ENCODE results near the gene RNLS.
"Not testable (repeated sequence)": the region's sequence is repeated elsewhere in the genome, so short reads cannot be mapped to it uniquely, and the experiment has no call there.

The RNLS gene

GRCh38 chr10:88332503-88333247 is 250.4 kb downstream of the RNLS start:
- DNase-seq, result no peak

DNA sequence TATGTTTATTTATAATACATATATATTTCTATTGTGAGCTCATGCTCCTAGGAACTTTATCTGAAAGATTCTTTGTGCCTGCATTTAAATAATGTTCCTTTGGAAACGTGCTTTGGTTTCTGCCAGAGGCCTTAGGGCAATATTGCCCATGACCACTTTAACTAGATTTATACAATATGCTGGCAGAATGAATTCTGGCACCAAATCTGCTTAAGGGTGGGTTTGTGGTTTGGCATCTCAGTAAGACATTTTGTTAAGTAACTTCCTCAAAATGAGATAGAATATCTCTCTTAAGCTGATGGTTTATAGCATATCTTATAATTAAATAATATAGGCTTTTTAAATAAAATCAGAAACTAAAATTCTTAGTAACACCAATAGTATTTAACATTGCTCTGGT is 252.9 kb downstream of the RNLS start:
- DNase-seq, result no peak

DNA sequence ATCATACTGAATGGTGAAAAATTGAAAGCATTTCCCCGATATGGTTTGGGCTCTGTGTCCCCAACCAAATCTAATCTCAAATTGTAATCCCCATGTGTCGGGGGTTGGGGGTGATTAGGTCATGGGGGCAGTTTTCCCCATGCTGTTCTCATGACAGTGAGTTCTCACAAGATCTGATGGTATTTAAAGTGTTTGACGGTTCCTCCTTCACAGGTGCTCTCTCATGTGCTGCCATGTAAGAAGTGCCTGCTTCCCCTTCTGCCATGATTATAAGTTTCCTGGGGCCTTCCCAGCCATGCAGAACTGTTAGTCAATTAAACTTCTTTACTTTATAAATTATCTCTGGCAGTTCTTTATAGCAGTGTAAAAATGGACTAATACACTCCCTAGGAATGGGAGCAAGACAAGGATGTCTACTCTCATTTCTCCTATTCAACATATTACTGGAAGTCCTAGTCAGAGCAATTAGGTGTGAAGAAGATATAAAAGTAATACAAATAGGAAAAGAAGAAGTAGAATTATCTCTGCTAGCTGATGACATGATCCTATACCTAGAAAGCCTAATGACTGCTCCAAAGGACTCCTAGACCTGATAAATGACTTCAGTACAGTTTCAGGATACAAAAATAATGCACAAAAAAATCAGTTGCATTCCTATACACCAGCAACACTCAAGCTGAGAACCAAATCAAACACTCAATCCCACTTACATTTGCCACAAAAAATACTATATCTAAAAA is 260.6 kb downstream of the RNLS start:
- DNase-seq, result no peak

- no peak for DNase-seq
Observed at GRCh38 chr10:88319960-88320517, 263.1 kb downstream of the RNLS start.

- DNase-seq, result peak in 1 of 2 experiments; percentile 8
Observed at GRCh38 chr10:88318803-88319202, 264.3 kb downstream of the RNLS start.

DNA sequence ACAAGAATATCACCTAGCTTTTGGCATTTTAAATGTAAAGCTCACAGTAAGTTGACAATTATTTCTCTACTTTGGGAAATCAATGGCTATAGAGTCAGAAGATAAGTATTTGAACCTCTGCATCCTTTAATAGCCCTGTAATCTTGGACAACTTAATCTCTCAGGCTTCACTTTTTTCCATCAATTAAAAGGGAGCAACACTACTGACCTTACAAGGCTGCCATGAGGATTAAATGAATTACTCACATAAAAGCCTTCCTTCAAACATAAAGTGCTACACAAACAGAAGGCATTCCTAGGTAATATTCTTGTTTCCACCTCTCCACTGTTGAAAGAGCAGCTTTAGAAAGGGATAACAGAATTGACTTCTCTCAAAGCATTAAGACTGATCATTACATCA is 266.0 kb downstream of the RNLS start:
- no peak for DNase-seq

DNA sequence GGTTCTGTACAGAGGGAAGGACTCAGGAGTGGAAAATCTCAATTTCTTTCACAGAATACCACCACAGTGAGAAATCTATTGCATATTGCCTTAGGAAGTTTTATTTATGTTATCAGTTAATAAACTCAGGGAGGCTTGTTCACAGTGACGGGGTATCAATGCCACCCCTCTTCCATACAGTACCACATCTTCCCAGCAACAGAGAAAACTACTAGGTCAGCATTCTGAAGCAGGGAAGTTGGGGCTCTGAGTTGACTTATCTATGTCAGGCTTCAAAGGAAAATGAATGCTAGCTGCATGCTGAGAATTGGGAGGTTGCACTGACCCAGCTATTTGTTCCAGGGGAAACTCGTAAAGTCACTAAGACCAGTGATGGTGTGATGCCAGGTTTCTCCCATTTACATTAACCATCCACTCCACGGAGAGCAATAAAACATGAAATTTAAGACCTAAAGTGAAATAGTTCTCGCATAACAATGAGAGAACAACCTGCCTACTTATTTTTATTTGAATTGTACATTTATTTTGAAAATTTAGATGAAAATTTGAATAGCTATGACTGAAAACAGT is 266.7 kb downstream of the RNLS start:
- DNase-seq, result no peak

- DNase-seq, result no peak
Observed at GRCh38 chr10:88315755-88316154, 267.4 kb downstream of the RNLS start.

DNA sequence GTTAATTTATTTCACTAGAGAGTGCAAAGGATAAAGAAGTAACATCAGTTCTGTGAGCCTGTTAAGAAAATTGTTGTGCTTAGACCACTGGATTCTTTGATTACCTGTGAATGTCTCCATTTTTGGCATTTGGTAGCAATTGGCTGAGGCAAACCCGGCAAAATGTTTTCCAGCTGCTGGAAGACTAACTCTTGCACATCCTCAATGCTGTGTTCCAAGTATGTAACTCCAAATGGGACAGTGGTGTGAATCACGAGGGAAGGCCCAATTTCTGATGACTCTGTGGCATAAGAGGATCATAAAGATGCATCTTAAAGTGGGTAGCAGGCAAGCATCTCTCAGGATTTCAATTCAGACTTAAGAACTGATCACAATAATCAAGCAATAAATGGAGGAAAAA is 268.8 kb downstream of the RNLS start:
- DNase-seq, result no peak

- no peak for DNase-seq
Observed at GRCh38 chr10:88313878-88314277, 269.2 kb downstream of the RNLS start.

DNA sequence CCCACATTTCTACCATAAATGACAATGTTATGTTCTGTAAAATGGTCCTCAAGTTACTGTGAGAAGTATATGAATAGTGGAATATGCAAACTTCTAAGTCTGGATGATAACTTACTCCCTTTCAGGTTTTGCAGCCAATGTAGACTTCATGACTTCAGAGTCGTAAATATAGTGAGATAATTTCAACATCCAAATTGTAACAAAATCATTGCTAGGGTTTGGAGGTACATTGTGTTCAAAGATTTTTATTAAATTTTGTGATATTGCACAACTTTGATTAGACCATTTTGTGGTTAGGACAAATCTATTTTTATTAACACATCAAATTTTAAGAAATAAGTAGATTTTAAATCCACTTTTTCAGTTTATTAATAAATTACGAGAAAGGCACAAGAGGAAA is 270.3 kb downstream of the RNLS start:
- no peak for DNase-seq

GRCh38 chr10:88311264-88311663 is 271.9 kb downstream of the RNLS start:
- no peak for DNase-seq

DNA sequence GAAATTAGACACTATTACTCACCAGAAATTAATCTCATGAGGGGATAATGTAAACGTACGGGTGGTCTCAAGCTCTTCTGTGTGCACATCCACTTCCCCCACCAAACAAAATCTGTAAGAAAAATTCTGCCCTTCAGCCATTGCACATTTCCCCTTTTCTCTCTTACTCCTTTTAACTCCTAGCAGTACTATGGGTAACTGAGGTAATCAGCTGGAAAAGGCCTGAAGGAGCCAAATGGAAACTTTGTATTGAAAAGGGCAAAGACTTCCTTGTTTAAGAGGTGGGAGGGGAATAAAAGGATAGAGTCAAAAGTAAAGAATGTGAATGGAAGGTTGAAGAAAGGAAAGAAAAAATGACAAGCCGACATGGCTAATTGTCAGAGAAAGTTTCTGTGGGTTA is 273.8 kb downstream of the RNLS start:
- no peak for DNase-seq

DNA sequence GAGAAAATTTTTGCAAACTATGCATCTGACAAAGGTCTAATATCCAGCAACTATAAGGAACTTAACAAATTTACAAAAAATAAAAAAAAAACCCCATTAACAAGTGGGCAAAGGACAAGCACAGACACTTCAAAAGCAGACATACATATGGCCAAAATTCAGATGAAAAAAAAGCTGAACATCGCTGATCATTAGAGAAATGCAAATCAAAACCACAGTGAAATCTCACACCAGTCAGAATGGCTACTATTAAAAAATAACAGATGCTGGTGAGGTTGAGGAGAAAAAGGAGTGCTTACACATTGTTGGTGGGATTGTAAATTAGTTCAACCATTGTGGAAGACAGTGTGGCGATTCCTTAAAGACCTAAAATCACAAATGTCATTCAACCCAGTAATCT is 274.8 kb downstream of the RNLS start:
- not testable (repeated sequence) for DNase-seq

DNA sequence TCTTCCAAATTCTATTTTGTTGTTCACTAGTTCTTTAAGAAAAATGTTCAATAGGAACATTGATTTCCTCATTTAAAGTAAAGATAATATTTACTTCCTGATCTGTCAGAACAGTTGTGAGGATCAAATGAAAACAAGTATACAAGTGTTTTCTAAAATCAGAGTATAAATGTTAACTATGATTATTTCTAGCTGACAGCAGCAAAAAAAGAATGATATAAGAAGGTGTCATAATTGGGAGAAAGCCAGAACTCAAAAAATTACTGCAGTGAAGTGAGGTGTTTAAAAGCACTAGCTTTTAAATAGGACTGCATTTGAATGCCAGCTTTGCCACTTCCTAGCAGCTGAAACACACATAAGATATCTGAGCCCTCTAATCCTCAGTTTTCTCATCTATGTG is 283.3 kb downstream of the RNLS start:
- no peak for DNase-seq

GRCh38 chr10:88297103-88297502 is 286.0 kb downstream of the RNLS start:
- DNase-seq, result no peak

GRCh38 chr10:88293651-88294230 is 289.4 kb downstream of the RNLS start:
- no peak for DNase-seq

DNA sequence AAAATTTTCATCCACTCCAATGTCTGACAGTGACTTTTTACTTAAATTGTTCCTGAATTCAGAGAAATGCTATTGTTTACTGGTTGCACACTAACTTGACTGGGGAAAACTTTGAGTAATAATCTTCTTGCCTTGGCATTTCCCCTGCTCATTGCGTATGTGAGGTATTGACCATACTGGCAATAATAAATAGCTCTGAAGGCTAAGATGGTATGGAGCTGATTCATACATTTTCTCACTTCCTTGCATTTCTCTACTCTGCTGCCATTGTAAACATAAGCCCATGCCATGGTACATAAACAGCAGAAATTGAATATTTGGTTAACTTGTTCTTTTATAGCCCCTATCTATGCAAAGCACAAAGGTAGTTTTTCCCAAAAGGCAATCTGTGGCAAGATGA is 290.0 kb downstream of the RNLS start:
- DNase-seq, result no peak

- DNase-seq, result no peak
Observed at GRCh38 chr10:88292185-88292514, 291.0 kb downstream of the RNLS start.

DNA sequence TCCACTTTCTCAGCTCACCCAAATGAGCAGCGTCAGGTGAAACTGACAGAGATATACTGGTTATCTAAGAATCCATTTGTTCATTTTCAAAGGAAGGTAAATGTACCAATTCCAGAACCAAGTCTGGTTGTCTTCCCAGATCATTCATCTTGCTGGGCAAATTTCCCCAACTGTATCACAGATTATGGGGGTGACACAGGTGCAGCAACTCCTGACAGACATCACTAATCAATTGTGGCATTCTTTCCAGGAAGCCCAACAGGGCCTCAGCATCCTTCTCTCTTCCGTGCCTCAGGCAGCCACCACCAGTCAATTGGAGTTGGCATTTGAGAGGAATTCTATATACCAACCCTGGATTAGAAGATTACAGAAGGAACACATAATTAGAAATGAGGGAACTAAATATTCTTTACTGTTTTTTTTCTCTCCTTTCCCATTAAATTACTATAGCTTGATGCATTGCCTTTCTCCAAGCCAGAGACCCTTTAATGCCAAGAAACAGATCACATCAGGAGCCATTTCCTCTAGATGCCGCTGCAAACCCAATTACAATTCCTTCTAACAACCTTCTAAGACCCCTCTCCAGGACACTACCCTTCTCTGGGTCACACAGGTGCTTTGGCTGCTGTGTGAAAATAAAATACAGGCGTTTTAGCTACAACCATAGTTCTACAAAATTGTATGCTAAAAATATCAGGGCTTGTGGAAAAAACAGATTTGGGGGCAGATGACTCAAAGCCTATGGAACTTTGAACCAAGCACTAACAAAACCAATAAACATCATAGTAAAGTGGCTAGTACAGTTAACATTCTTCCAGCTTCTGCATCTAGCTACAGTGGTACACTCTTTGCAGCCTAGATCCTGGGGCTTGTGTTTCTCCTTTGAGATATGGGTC is 291.6 kb downstream of the RNLS start:
- no peak for DNase-seq

DNA sequence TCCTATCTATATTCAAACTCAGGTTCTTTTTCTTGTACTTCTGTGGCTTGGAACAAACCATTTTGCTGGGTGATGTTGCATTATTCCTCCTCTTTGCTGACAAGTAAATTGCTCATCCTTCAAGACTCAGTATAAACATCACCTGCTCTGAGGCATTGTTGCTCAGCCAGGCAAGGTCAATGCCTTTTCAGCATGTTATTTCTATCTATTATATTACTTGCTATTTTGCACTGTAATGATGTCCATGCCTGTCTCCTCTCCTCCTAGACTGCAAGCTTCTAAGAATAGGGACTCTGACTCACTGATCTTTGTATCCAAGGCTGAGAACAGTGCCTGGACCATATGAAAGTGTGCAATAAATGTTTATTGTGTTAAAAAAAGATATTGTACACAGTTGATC is 293.8 kb downstream of the RNLS start:
- DNase-seq, result no peak

DNA sequence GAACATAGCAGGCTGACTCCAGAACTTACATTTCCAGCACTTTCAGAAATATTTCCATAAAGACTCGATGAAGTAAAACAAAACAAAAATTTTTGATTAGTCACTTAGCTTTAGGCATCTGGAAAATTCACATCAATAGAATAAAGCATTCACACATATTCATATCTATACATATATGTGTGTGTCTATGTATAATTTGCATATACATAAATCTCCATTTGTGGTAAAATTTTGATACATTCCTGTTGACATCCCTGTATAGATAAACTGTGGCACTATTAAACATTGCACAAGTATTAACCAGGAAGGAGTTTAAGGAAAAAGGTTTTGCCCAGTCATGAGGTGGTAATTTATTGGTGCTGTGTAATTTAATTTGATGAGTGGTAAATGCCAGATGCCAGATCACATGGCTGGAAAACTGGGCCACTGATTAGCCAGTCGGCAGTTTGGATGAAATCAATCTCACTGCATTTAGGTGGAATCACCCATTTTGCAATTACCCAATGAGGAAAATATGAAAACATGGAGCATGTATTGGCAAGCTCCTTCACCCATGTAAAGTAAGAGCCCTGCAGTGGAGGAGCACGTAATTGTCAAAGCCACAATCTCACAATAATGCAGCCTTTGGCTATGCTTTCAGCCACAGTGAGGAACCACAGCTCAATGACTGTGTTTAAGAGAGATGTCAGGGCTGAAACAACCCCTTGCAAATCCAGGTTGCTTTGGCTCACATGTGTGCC is 294.6 kb downstream of the RNLS start:
- peak in 1 of 2 experiments; percentile 6 for DNase-seq
